ENCODE data around the gene ZNF536. TPM values are rescaled to one million over a fixed set of nuclear protein-coding genes. Genes with fewer than 3 reads are reported as not detected.
"Not testable (repeated sequence)": the region's sequence is repeated elsewhere in the genome, so short reads cannot be mapped to it uniquely, and the experiment has no call there.

The ZNF536 gene
- total RNA-seq, 5 donors from 2014 or later (not counting 1 experiment from before 2014, with no cell fraction given), result 0.03 to 0.40 (median 0.07) TPM; not detected in 1

DNA sequence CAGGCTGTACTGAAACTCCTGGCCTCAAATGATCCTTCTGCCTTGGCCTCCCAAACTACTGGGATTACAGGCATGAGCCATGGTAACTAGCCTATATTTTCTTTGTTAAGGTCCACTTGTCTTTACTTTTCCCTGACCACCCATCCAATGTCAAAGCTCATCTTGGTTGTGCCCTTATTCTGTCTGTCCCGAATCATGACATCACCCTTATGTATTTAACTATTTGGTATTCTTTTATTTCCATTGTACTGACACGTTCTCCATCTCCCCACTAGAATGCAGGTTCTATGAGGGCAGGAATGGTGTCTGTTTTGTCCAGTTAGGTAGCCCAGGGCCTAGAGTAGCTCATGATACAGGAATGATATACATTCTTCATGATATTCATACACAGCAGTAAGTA is 104.8 kb downstream of the ZNF536 start:
- no peak overlapping the region for H3K27ac Mint-ChIP-seq

DNA sequence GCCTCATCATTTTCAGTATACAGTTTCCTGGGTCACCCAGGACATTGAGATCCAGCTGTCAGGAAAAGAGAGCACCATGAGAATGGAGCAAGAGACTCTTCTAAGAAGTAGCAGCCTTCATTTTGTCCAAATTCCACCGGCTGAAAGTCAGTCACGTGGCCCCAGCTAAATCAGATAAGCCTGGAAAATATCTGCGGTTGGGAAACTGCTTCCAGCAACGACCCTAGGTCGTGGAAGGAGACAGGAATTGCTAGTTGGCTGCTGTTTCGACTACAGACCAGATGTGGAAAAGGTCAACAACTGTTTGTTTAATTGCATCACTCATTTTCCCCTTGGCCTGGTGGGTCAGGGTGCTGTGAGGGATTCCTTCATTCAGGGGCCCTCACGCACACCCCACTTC is 107.0 kb downstream of the ZNF536 start:
- 60% methylated on average over 3 of the region's 7 CpGs for WGBS (ENCODE audit: insufficient coverage)
- CTCF ChIA-PET, result no interaction called here
- H3K27me3 ChIP-seq (replicated peaks in 1 of 2; ENCODE audit: control insufficient read depth in 2 of 2, extremely low read depth in 1 of 2, insufficient read depth in 2 of 2, low read length in 1 of 2), result peaks cover 0 to 2% of the 10 kb centered on the region in 2 experiments

More for the DNA sequence above, 104.8 kb downstream of the ZNF536 start:
- no peaks in the 10 kb centered on the region for H3K36me3 ChIP-seq (ENCODE audit: control insufficient read depth in 2 of 2, extremely low read depth in 1 of 2, insufficient read depth in 1 of 2, low read length in 1 of 2)
- ChIA-PET CTCF (no interaction called here), POLR2A (no interaction called here)
- H3K4me3 ChIP-seq (ENCODE audit: control insufficient read depth in 1 of 2, extremely low read depth in 1 of 2, low read length in 1 of 2), result no peak overlapping the region
- H3K27me3 Mint-ChIP-seq, result peaks cover 2 to 5% of the 10 kb centered on the region in 2 donors
- no peaks in the 10 kb centered on the region for H3K36me3 Mint-ChIP-seq
- no peak for DNase-seq
- no peak overlapping the region for H3K4me3 Mint-ChIP-seq
- H3K27me3 ChIP-seq (replicated peaks in 1 of 2; ENCODE audit: control insufficient read depth in 2 of 2, extremely low read depth in 1 of 2, insufficient read depth in 2 of 2, low read length in 1 of 2), result peaks cover 0 to 2% of the 10 kb centered on the region in 2 experiments
- ATAC-seq (replicated peaks in 1 of 4), result no peak
- H3K4me1 ChIP-seq (ENCODE audit: control insufficient read depth in 1 of 2, extremely low read depth in 1 of 2, insufficient read depth in 2 of 2, low read length in 2 of 2), result no peaks in the 10 kb centered on the region
- H3K4me1 Mint-ChIP-seq, result no peaks in the 10 kb centered on the region
- H3K9me3 Mint-ChIP-seq, result peaks cover 6 to 15% (median 7%) of the 10 kb centered on the region in 3 donors
- H3K27ac ChIP-seq (ENCODE audit: low read length), result no peak overlapping the region
- WGBS (ENCODE audit: insufficient coverage), result no CpG with 5 or more reads among the region's 2 CpGs
- H3K9me3 ChIP-seq, result no peaks in the 10 kb centered on the region

DNA sequence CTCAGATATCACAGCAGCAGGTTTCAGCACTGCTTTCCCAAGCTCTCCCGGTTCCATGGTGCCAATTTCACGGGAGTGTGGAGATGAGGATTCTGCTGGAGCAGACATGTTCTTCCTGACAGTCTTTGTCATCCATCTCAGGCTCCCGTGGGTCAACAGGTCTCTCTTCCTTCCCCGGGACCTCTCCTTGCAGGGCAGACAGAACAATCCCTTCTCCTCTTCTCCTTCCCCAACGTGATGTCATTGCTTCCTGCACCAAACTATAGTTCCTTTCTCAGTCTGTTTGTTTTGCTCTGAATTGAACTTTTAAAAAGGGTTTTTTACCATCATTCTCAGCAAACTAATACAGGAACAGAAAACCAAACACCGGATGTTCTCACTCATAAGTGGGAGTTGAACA is 107.9 kb downstream of the ZNF536 start:
- H3K27me3 Mint-ChIP-seq, result peaks cover 8 to 11% of the 10 kb centered on the region in 2 donors
- no peaks in the 10 kb centered on the region for H3K36me3 ChIP-seq (ENCODE audit: control insufficient read depth in 2 of 2, extremely low read depth in 1 of 2, insufficient read depth in 1 of 2, low read length in 1 of 2)
- H3K4me1 Mint-ChIP-seq, result no peaks in the 10 kb centered on the region
- H3K27me3 ChIP-seq (replicated peaks in 1 of 2; ENCODE audit: control insufficient read depth in 2 of 2, extremely low read depth in 1 of 2, insufficient read depth in 2 of 2, low read length in 1 of 2), result peaks cover 0 to 2% of the 10 kb centered on the region in 2 experiments
- H3K27ac ChIP-seq (ENCODE audit: low read length), result no peak overlapping the region
- ChIA-PET CTCF (no interaction called here), POLR2A (no interaction called here)
- no peak for DNase-seq
- H3K27ac Mint-ChIP-seq, result no peak overlapping the region
- H3K9me3 Mint-ChIP-seq, result peaks cover 2 to 16% (median 12%) of the 10 kb centered on the region in 3 donors
- H3K4me3 ChIP-seq (ENCODE audit: control insufficient read depth in 1 of 2, extremely low read depth in 1 of 2, low read length in 1 of 2), result no peak overlapping the region
- no peaks in the 10 kb centered on the region for H3K36me3 Mint-ChIP-seq
- no peaks in the 10 kb centered on the region for H3K4me1 ChIP-seq (ENCODE audit: control insufficient read depth in 1 of 2, extremely low read depth in 1 of 2, insufficient read depth in 2 of 2, low read length in 2 of 2)
- H3K9me3 ChIP-seq, result no peaks in the 10 kb centered on the region
- ATAC-seq (replicated peaks in 1 of 4), result no peak
- 14% methylated on average over 2 of the region's 6 CpGs for WGBS (ENCODE audit: insufficient coverage)
- H3K4me3 Mint-ChIP-seq, result no peak overlapping the region

More for the DNA sequence above, 107.0 kb downstream of the ZNF536 start:
- no peaks in the 10 kb centered on the region for H3K4me1 ChIP-seq (ENCODE audit: control insufficient read depth in 1 of 2, extremely low read depth in 1 of 2, insufficient read depth in 2 of 2, low read length in 2 of 2)
- no peak overlapping the region for H3K4me3 ChIP-seq (ENCODE audit: control insufficient read depth in 1 of 2, extremely low read depth in 1 of 2, low read length in 1 of 2)
- peaks cover 2 to 16% (median 12%) of the 10 kb centered on the region in 3 donors for H3K9me3 Mint-ChIP-seq
- no peaks in the 10 kb centered on the region for H3K36me3 Mint-ChIP-seq
- no peaks in the 10 kb centered on the region for H3K4me1 Mint-ChIP-seq
- DNase-seq (no peak), ATAC-seq (replicated peaks in 1 of 4) (no peak)
- no peak overlapping the region for H3K4me3 Mint-ChIP-seq
- H3K36me3 ChIP-seq (ENCODE audit: control insufficient read depth in 2 of 2, extremely low read depth in 1 of 2, insufficient read depth in 1 of 2, low read length in 1 of 2), result no peaks in the 10 kb centered on the region
- H3K27ac ChIP-seq (ENCODE audit: low read length), result no peak overlapping the region
- POLR2A ChIA-PET, result no interaction called here
- peaks cover 7 to 11% of the 10 kb centered on the region in 2 donors for H3K27me3 Mint-ChIP-seq
- H3K9me3 ChIP-seq, result no peaks in the 10 kb centered on the region
- no peak overlapping the region for H3K27ac Mint-ChIP-seq

DNA sequence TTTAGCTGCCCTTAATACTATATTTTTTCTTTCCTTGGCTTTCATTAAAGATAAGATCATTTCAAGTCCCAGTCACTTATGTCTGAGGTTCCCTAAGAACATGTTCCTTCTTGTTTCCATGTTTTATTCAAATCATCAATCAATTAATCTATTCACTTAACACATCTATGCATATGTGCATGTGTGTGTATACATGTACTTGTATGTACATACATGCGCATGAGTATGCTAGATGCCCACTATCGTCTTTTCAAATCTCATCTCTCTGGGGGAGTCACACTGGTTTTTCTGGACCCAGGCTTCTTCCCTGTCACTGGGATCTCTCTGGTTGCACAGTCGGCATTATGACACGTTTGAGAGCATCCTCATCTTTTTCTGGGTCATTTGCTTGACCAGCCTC is 108.9 kb downstream of the ZNF536 start:
- peaks cover 0 to 2% of the 10 kb centered on the region in 2 experiments for H3K27me3 ChIP-seq (replicated peaks in 1 of 2; ENCODE audit: control insufficient read depth in 2 of 2, extremely low read depth in 1 of 2, insufficient read depth in 2 of 2, low read length in 1 of 2)
- DNase-seq (no peak), ATAC-seq (replicated peaks in 1 of 4) (no peak)
- Mint-ChIP-seq H3K4me3 (no peak overlapping the region), H3K36me3 (no peaks in the 10 kb centered on the region), H3K9me3 (peaks cover 4 to 16% (median 12%) of the 10 kb centered on the region in 3 donors), H3K27ac (no peak overlapping the region), H3K4me1 (no peaks in the 10 kb centered on the region), H3K27me3 (peaks cover 11 to 15% of the 10 kb centered on the region in 2 donors)
- no peaks in the 10 kb centered on the region for H3K9me3 ChIP-seq
- no peak overlapping the region for H3K27ac ChIP-seq (ENCODE audit: low read length)
- H3K4me1 ChIP-seq (ENCODE audit: control insufficient read depth in 1 of 2, extremely low read depth in 1 of 2, insufficient read depth in 2 of 2, low read length in 2 of 2), result no peaks in the 10 kb centered on the region
- WGBS (ENCODE audit: insufficient coverage), result 100% methylated on average over 1 of the region's 4 CpGs
- no peak overlapping the region for H3K4me3 ChIP-seq (ENCODE audit: control insufficient read depth in 1 of 2, extremely low read depth in 1 of 2, low read length in 1 of 2)
- H3K36me3 ChIP-seq (ENCODE audit: control insufficient read depth in 2 of 2, extremely low read depth in 1 of 2, insufficient read depth in 1 of 2, low read length in 1 of 2), result no peaks in the 10 kb centered on the region
- ChIA-PET CTCF (no interaction called here), POLR2A (no interaction called here)

DNA sequence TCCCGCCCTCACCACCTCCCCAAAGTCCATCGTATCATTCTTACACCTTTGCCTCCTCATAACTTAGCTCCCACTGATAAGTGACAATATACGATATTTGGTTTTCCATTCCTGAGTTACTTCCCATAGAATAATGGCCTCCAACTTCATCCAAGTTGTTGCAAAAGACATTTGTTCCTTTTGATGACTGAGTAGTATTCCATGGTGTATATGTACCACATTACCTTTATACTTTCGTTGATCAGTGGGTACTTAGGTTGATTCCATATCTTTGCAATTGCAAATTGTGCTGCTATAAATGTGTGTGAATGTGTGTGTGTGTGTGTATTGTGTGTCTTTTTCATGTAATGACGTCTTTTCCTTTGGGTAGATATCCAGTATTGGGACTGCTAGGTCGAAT is 109.6 kb downstream of the ZNF536 start:
- no peaks in the 10 kb centered on the region for H3K36me3 ChIP-seq (ENCODE audit: control insufficient read depth in 2 of 2, extremely low read depth in 1 of 2, insufficient read depth in 1 of 2, low read length in 1 of 2)
- peaks cover 14 to 15% of the 10 kb centered on the region in 2 donors for H3K27me3 Mint-ChIP-seq

DNA sequence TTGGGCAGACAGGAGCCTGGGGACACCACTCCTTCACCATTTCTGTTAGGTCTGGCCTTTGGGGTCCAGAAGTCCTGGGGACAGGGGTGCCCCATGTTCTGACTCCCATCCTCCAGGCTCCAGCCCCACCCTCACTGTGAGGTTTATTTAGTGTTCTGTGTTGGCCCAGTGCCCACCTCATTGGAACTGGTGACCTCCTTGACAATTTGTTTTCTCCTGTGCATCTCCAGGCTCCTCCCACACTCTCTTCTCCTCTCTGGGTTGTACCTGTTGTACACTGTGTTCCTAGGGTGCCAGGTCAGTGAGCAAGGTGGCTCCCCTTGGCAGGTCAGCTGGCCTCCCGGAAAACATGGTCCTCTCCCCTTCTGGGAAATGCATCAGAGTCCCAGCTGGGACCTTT is 110.8 kb downstream of the ZNF536 start:
- Histone ChIP-seq H3K36me3 (ENCODE audit: control insufficient read depth in 2 of 2, extremely low read depth in 1 of 2, insufficient read depth in 1 of 2, low read length in 1 of 2) (no peaks in the 10 kb centered on the region), H3K4me1 (ENCODE audit: control insufficient read depth in 1 of 2, extremely low read depth in 1 of 2, insufficient read depth in 2 of 2, low read length in 2 of 2) (no peaks in the 10 kb centered on the region), H3K9me3 (no peaks in the 10 kb centered on the region), H3K27me3 (replicated peaks in 1 of 2; ENCODE audit: control insufficient read depth in 2 of 2, extremely low read depth in 1 of 2, insufficient read depth in 2 of 2, low read length in 1 of 2) (no peaks in the 10 kb centered on the region), H3K27ac (ENCODE audit: low read length) (no peak overlapping the region), H3K4me3 (ENCODE audit: control insufficient read depth in 1 of 2, extremely low read depth in 1 of 2, low read length in 1 of 2) (no peak overlapping the region)
- H3K4me1 Mint-ChIP-seq, result no peaks in the 10 kb centered on the region
- ChIA-PET CTCF (no interaction called here), POLR2A (no interaction called here)
- 69% methylated on average over 1 of the region's 1 CpG for WGBS (ENCODE audit: insufficient coverage)
- peaks cover 4 to 16% (median 12%) of the 10 kb centered on the region in 3 donors for H3K9me3 Mint-ChIP-seq
- no peaks in the 10 kb centered on the region for H3K36me3 Mint-ChIP-seq
- H3K27me3 Mint-ChIP-seq, result peaks cover 15 to 18% of the 10 kb centered on the region in 2 donors
- DNase-seq, result no peak
- H3K4me3 Mint-ChIP-seq, result no peak overlapping the region
- no peak for ATAC-seq (replicated peaks in 1 of 4)
- no peak overlapping the region for H3K27ac Mint-ChIP-seq

More for the DNA sequence above, 109.6 kb downstream of the ZNF536 start:
- Histone ChIP-seq H3K4me1 (ENCODE audit: control insufficient read depth in 1 of 2, extremely low read depth in 1 of 2, insufficient read depth in 2 of 2, low read length in 2 of 2) (no peaks in the 10 kb centered on the region), H3K9me3 (no peaks in the 10 kb centered on the region), H3K4me3 (ENCODE audit: control insufficient read depth in 1 of 2, extremely low read depth in 1 of 2, low read length in 1 of 2) (no peak overlapping the region), H3K27me3 (replicated peaks in 1 of 2; ENCODE audit: control insufficient read depth in 2 of 2, extremely low read depth in 1 of 2, insufficient read depth in 2 of 2, low read length in 1 of 2) (no peaks in the 10 kb centered on the region), H3K27ac (ENCODE audit: low read length) (no peak overlapping the region)
- CTCF ChIA-PET, result no interaction called here
- Mint-ChIP-seq H3K27ac (no peak overlapping the region), H3K4me3 (no peak overlapping the region), H3K36me3 (no peaks in the 10 kb centered on the region), H3K9me3 (peaks cover 4 to 16% (median 12%) of the 10 kb centered on the region in 3 donors), H3K4me1 (no peaks in the 10 kb centered on the region)
- POLR2A ChIA-PET, result no interaction called here
- ATAC-seq (replicated peaks in 1 of 4) (no peak), DNase-seq (no peak)
- WGBS (ENCODE audit: insufficient coverage), result 80% methylated on average over 1 of the region's 6 CpGs

DNA sequence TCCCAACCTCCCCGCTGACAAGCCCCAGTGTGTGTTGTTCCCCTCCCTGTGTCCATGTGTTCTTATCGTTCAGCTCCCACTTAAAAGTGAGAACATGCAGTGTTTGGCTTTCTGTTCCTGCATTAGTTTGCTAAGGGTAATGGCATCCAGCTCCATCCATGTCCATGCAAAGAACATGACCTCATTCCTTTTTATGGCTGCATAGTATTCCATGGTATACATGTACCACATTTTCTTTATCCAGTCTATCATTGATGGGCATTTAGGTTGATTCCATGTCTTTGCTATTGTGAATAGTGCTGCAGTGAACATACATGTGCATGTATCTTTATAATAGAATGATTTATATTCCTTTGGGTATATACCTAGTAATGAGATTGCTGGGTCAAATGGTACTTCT is 114.1 kb downstream of the ZNF536 start:
- WGBS (ENCODE audit: insufficient coverage), result 100% methylated on average over 1 of the region's 2 CpGs
- ATAC-seq (replicated peaks in 1 of 4); H3K4me3 ChIP-seq (ENCODE audit: control insufficient read depth in 1 of 2, extremely low read depth in 1 of 2, low read length in 1 of 2); DNase-seq; CTCF ChIA-PET; H3K27me3 ChIP-seq (replicated peaks in 1 of 2; ENCODE audit: control insufficient read depth in 2 of 2, extremely low read depth in 1 of 2, insufficient read depth in 2 of 2, low read length in 1 of 2); H3K36me3 ChIP-seq (ENCODE audit: control insufficient read depth in 2 of 2, extremely low read depth in 1 of 2, insufficient read depth in 1 of 2, low read length in 1 of 2); H3K9me3 ChIP-seq; H3K4me1 ChIP-seq (ENCODE audit: control insufficient read depth in 1 of 2, extremely low read depth in 1 of 2, insufficient read depth in 2 of 2, low read length in 2 of 2); H3K27ac Mint-ChIP-seq; H3K4me1 Mint-ChIP-seq; H3K36me3 Mint-ChIP-seq; H3K4me3 Mint-ChIP-seq; POLR2A ChIA-PET; H3K27ac ChIP-seq (ENCODE audit: low read length): not testable (repeated sequence)
- Mint-ChIP-seq H3K9me3 (peaks cover 1 to 13% (median 12%) of the 10 kb centered on the region in 3 donors), H3K27me3 (peaks cover 19% of the 10 kb centered on the region in 2 donors)

All from T-cell (primary cell).